ENCODE data around the gene MS4A15. TPM values are rescaled to one million over a fixed set of nuclear protein-coding genes. Genes with fewer than 3 reads are reported as not detected.
"Not testable (repeated sequence)": the region's sequence is repeated elsewhere in the genome, so short reads cannot be mapped to it uniquely, and the experiment has no call there.

Gene MS4A15
- not detected for total RNA-seq

- DNase-seq (ENCODE audit: low spot score), result no peak
These were observed at the start of gene MS4A15 for GRCh38 chr11:60756307-60757032. MS4A15 (plus strand) TSS chr11:60756867; CDS start chr11:60763734, 6,867 bp downstream.

- no peak for DNase-seq (ENCODE audit: low spot score)
These were observed 49.7 kb upstream of the MS4A15 start for GRCh38 chr11:60706931-60707330.

- DNase-seq (ENCODE audit: low spot score), result no peak
These were observed 46.2 kb upstream of the MS4A15 start for GRCh38 chr11:60710482-60710881.

GRCh38 chr11:60711276-60711675, 45.4 kb upstream of the MS4A15 start:
- no peak for DNase-seq (ENCODE audit: low spot score)

GRCh38 chr11:60713423-60713822, 43.2 kb upstream of the MS4A15 start:
- not testable (repeated sequence) for DNase-seq (ENCODE audit: low spot score)

GRCh38 chr11:60717956-60718355, 38.7 kb upstream of the MS4A15 start:
- no peak for DNase-seq (ENCODE audit: low spot score)

GRCh38 chr11:60718524-60719316, 37.9 kb upstream of the MS4A15 start:
- no peak for DNase-seq (ENCODE audit: low spot score)

- no peak for DNase-seq (ENCODE audit: low spot score)
These were observed 37.3 kb upstream of the MS4A15 start for GRCh38 chr11:60719391-60719790.

- no peak for DNase-seq (ENCODE audit: low spot score)
These were observed 36.2 kb upstream of the MS4A15 start for GRCh38 chr11:60720460-60720859.

- no peak for DNase-seq (ENCODE audit: low spot score)
These were observed 32.2 kb upstream of the MS4A15 start, which contains the start of gene MS4A18 for GRCh38 chr11:60724420-60724819. MS4A18 (plus strand) TSS chr11:60724720.

GRCh38 chr11:60725592-60725991, 31.1 kb upstream of the MS4A15 start:
- no peak for DNase-seq (ENCODE audit: low spot score)

GRCh38 chr11:60731586-60731985, 25.1 kb upstream of the MS4A15 start:
- DNase-seq (ENCODE audit: low spot score), result no peak

GRCh38 chr11:60734279-60734678, 22.4 kb upstream of the MS4A15 start:
- DNase-seq (ENCODE audit: low spot score), result no peak

GRCh38 chr11:60739114-60739513, 17.6 kb upstream of the MS4A15 start:
- DNase-seq (ENCODE audit: low spot score), result no peak

GRCh38 chr11:60740573-60740972, 16.1 kb upstream of the MS4A15 start:
- DNase-seq (ENCODE audit: low spot score), result no peak

GRCh38 chr11:60741421-60741820, 15.2 kb upstream of the MS4A15 start:
- no peak for DNase-seq (ENCODE audit: low spot score)

- DNase-seq (ENCODE audit: low spot score), result no peak
These were observed 13.6 kb upstream of the MS4A15 start for GRCh38 chr11:60743058-60743457.

- no peak for DNase-seq (ENCODE audit: low spot score)
These were observed 12.6 kb upstream of the MS4A15 start for GRCh38 chr11:60744114-60744513.

- no peak for DNase-seq (ENCODE audit: low spot score)
These were observed 9.3 kb upstream of the MS4A15 start for GRCh38 chr11:60747359-60747873.

GRCh38 chr11:60748225-60748624, 8.4 kb upstream of the MS4A15 start:
- no peak for DNase-seq (ENCODE audit: low spot score)

- no peak for DNase-seq (ENCODE audit: low spot score)
These were observed 7.8 kb upstream of the MS4A15 start for GRCh38 chr11:60748821-60749220.

GRCh38 chr11:60750911-60751310, 5.8 kb upstream of the MS4A15 start:
- no peak for DNase-seq (ENCODE audit: low spot score)

GRCh38 chr11:60753309-60753708, 3.4 kb upstream of the MS4A15 start:
- DNase-seq (ENCODE audit: low spot score), result no peak

Data from ureter (tissue), 1 donor.